HG03108 (cell line): ENCODE measurements around the gene ALG5.

ENCODE experiments used
- ATAC-seq: cut with Tn5 transposase; IDR thresholded peaks from one replicate; pipeline ENCODE4 v1.9.1; 2021; ENCODE audit warnings: moderate library complexity; ENCODE audit not compliant: unreplicated experiment

Gene ALG5

GRCh38 chr13:36981156-36981743 is 17.9 kb downstream of the ALG5 start:
- no peak for ATAC-seq

- no peak for ATAC-seq
Measured at GRCh38 chr13:36979361-36980050, 19.6 kb downstream of the ALG5 start.

GRCh38 chr13:36975172-36975571 is 24.0 kb downstream of the ALG5 start:
- no peak for ATAC-seq

GRCh38 chr13:36973621-36974295 is 25.4 kb downstream of the ALG5 start:
- ATAC-seq, result peak; percentile 73

- no peak for ATAC-seq
Measured at GRCh38 chr13:36973009-36973408, 26.1 kb downstream of the ALG5 start.

- ATAC-seq, result no peak
Measured at GRCh38 chr13:36966404-36966803, 32.7 kb downstream of the ALG5 start.

- no peak for ATAC-seq
Measured at GRCh38 chr13:36965767-36966166, 33.4 kb downstream of the ALG5 start.

GRCh38 chr13:36959456-36960116 is 39.6 kb downstream of the ALG5 start:
- no peak for ATAC-seq

- ATAC-seq, result no peak
Measured at GRCh38 chr13:36954542-36954941, 44.6 kb downstream of the ALG5 start.

- no peak for ATAC-seq
Measured at GRCh38 chr13:36950920-36951319, 48.2 kb downstream of the ALG5 start.

- no peak for ATAC-seq
Measured at GRCh38 chr13:36950330-36950729, 48.8 kb downstream of the ALG5 start.

GRCh38 chr13:36945078-36945477 is 54.1 kb downstream of the ALG5 start:
- no peak for ATAC-seq

- no peak for ATAC-seq
Measured at GRCh38 chr13:36925603-36926002, 73.5 kb downstream of the ALG5 start.

GRCh38 chr13:36924001-36924400 is 75.1 kb downstream of the ALG5 start:
- ATAC-seq, result no peak

GRCh38 chr13:36921631-36922301 is 77.4 kb downstream of the ALG5 start:
- ATAC-seq, result no peak

- no peak for ATAC-seq
Measured at GRCh38 chr13:36920616-36921185, 78.4 kb downstream of the ALG5 start.

- no peak for ATAC-seq
Measured at GRCh38 chr13:36919833-36920615, 79.1 kb downstream of the ALG5 start, which contains the start of gene SMAD9. Gene SMAD9, minus strand, starts transcription at chr13:36920238. Its CDS starts 40,549 bp downstream, at chr13:36879689.

GRCh38 chr13:36919171-36919832 is 79.8 kb downstream of the ALG5 start:
- no peak for ATAC-seq
